Retina (tissue), 1 donor: ENCODE measurements around the gene MYMK.

Source experiments
- DNase-seq: peaks from one replicate; pipeline ENCODE4 v3.0.0-alpha.2; 2016

Gene MYMK

GRCh38 chr9:133534346-133535291 is 9.9 kb upstream of the MYMK start, which contains the start of gene ADAMTSL2:
ADAMTSL2 (plus strand) TSS chr9:133534704; CDS start chr9:133536713, 2,009 bp downstream.
- peak; percentile 80 for DNase-seq

DNA sequence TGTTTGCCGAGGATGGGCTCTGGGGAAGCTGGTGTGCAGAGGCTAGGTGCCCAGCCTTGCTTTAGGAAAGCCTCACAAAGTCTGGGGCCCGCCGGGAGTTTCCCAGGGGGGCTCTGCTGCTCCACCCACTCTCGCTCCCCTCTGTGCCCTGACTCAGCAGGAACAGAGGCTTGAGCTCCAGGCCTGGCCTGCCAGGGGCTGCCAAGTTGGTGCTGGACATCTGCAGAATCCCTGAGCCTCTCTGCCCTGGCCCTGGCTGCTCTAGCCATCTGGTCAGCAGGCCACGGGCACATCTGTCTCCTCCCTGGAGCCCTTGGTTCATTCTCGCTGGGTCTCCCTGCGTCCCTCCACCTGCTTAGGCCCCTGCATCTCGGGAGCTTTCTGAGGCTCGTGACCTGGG is 9.1 kb upstream of the MYMK start:
- DNase-seq, result no peak

DNA sequence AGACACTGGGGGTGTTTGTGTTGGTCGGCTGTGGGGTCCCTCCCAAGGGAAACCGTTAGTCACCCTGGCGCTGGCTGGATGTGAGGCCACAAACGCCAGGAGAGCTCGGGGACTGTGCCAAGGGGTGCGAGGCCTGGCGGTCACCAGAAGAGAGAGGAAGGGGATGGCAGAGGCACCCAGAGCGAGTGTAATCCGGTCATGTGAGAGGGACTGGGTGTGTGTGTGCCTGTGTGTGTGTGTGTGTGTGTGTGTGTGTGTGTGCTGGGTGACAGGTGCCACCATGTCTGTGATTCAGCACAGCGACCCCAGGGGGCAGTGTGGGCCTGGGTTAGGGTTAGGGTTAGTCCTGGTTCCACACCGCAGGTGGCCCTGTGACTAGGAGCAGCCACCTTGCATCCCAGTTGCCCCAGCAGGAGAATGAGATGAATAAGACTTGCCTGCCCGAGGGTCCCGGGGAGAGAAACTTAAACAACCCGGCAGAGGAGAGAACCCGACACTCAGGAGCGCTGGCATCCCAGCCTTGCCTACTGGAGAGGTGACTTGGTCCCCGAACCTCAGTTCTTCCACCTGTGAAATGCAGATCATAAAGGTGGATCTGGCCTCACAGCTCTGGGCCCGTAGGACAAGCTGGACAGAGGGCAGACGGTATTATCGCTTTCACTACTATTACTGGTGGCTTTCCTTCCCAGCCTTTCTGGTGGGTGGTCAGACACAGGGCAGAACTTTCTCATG is 8.3 kb upstream of the MYMK start:
- no peak for DNase-seq

DNA sequence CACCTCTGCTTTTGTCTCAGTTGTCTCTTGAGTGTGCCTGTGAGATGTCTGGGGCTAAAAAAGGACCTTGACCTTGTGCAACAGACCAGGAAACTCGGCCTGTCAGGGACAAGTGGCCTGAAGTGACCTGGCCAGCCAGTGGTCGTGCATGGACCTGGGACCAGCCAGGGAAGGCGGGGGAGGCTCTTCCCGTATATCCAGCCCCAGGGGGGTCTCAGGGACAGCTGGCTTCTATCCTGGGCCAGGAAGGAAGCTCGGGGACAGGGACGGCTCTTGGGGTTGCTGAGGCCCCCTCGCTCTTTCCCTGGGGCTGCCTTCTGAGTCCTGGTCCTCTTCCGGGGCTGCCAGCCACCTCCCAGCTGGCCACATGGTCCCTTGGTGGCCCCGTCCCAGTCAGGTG is 6.5 kb upstream of the MYMK start:
- no peak for DNase-seq

DNA sequence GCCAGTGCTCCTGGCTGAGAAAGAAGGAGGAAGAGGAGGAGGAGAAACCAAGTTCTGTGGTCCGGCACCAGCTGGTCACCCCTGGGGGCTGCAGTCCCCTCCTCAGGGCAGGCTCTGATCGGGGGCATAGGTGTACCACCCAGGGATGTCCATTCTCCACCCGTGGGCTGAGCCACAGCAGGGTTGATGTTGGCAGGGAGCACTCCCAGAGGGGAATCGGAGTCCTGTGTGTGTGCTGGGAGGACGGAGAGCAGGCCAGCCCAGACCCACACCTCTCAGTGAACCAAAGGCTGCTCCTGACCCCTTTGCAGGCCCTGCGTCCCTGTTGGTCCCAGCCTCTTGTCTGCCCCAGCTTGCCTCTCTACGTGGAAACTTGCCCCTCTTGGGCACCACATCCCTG is 5.1 kb upstream of the MYMK start:
- no peak for DNase-seq

GRCh38 chr9:133529457-133529856 is 4.7 kb upstream of the MYMK start:
- DNase-seq, result no peak

GRCh38 chr9:133528876-133529241 is 4.1 kb upstream of the MYMK start:
- no peak for DNase-seq

GRCh38 chr9:133528001-133528875 is 3.5 kb upstream of the MYMK start:
- DNase-seq, result peak; percentile 14

DNA sequence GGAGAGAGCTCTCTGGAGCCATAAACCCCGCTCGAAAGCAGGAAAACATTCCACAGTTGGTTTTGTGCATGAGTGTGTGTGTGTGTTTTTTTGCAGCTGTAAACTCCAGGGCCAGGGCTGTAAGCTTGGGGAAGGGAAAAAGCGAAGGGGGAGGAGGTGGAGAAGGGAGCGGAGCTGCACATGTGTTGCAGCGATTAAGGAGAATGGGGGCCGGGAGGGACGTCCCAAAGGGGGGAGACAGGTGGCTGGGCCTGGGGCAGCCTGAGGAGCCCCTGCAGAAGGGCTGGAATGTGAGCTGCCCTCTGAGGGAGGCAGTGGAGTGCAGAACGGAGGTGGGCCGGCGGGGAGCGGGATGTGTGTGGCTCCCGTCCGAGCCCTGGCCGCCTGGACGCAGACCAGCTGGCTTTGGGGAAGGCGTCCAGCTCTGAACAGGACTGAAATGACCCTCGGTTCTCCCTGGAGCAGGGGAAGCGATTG is 2.7 kb upstream of the MYMK start:
- DNase-seq, result peak; percentile 42

- DNase-seq, result peak; percentile 44
Observed at GRCh38 chr9:133526721-133527321, 2.1 kb upstream of the MYMK start.

DNA sequence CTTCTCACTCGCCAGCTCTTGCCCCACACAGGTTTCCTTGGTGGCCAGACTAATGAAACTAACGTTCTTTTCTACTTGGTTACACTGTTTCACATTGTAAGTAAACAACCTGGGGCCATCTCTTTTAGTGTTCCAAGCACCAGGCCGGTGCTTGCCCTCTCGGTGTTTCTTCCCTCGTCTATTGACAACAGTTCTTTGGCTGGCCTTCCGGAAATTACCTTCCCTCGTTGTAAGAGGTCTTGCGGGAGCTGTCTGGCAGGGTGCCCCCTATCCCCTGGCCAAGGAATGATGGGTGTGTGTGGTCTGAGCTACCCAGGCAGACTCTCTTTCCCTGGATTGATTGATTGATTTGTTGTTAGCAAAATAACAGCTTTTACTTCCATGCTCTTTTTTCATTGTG is 918 bp upstream of the MYMK start:
- peak; percentile 11 for DNase-seq

- DNase-seq, result no peak
Observed at GRCh38 chr9:133524146-133524545, 613 bp downstream of the MYMK start.

GRCh38 chr9:133523106-133523505 is 1.7 kb downstream of the MYMK start:
- no peak for DNase-seq

DNA sequence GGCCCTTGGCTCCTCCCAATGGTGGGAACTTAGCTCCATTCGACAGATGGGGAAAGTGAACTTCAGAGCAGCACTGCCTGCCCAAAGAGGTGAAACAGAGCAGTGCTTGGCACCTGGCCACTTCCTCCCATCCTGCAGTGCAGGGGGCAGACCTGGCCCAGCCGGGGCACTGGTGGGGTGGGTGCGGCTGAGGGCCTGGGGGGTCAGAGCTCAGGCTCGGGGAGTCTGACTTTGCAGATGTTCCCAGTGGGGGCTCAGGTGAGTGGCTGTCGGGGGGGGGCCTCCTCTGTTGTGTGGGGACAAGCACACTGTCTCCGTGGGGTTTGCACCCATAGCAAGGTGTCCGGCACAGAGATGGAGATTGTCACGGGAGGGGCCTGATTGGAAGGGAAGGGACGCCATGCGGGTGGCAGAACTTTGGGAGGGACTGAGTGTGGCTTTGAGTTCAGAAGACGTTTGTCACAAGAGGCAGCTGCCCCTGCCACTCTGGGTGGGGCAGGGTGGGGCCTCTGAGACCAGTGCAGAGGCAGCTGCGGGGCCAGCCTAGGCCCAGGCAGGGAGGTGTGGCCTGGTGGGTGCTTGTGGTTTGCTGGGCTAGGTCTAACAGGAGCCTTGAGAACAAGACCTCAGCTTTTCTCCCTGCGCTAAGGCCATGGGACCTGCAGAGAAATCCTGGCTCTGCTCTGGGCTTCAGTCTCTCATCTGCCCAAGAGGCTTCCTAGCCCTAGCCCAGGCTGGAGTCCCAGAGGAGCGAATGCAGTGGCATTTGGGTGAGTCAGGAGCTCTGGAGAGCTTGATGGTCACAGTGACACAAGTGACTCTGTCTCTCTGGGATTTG is 2.5 kb downstream of the MYMK start:
- no peak for DNase-seq

DNA sequence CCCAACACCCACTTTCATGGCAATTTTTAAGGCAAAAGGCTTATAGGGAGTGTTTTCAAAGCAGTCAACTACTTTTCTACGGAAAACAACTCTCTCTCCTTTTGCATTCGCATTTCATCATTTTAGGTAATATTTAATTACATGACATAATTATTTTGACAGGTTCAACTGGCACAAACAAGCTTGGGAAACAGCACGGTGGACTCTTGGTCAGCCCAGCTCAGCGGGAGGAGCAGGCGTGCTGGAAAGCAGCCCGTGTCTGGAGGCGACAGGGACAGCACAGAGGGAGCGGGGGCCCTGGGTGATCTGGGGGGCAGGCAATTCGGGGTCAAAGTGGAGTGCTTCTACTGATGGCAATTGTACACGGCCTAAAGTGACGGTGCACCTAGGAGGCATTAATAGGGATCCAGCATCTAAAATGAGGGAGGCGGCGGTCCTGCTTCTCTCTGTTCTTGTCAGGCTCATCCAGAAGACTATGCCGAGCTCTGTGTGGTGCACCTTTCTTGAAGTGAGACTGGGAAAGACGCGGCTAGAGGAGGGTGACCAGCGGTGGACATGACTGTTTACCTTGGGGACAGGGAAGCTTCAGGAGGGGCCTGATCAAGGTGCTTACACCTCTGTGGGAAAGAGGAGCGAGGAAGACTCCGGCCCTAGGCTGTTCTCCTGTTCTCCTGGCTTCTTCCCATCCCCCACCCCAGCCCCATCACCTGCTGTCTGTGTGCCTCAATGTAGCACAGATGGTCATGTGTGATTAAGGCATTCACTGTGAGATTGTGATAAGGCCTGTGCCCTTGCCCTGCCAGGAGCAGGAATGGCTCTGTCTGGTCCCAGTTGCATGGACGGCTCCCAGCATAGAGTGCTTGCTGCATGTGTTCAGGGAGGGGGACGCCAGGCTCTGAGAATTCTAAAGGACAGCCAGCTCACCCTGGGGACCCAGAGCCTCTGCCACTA is 3.4 kb downstream of the MYMK start:
- peak; percentile 71 for DNase-seq

GRCh38 chr9:133520121-133520835 is 4.5 kb downstream of the MYMK start:
- no peak for DNase-seq

DNA sequence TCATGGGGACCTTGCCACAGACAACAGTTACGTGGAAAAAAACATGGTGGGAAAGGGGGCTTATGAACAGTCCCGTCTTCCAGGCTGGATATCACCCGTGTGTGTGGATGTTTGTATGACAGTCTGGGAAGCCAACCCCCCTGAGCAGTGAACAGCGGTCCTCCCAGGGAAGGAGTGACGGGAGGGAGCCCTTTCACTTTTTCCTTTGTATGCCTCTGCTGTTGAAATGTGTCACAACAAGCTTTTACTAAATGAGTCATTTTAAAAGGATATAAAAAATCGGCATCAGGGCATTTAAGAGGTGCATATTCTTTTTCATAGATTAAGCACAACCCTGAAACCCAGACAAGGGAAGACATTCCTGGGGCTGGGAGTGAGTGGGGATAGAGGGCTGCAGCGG is 5.1 kb downstream of the MYMK start:
- DNase-seq, result no peak

DNA sequence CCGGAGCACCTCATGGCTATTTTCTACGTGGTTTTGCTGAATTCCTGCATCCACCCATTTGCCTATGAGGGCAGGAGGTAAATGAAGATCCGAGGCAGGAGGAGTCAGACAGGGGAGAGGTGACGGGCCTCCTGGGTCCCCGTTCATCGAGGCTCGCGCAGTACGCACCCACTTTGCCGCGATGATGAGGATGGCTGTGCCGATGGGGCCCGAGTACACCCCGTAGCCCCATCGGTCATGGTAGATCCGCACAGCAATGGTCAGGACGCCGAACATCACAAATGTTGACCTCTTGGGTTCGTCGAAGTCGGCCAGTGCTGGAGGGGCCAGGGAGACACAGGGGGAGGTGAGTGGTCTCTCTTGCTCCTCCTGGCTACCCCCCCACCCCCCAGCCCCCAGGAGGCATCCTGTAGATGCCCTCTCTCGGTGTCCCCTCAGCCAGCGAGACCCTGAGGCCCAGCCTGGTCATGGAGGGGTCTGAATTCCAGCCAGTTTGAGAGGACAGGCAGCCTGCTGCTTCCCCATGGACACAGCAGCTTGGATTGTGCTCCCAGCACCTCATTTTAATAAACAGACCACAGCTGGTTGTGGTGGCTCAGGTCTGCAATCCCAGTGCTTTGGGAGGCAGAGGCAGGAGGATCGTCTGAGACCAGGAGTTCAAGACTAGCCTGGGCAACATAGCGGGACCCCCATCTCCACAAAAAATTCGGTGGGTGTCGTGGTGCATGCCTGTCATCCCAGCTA is 5.9 kb downstream of the MYMK start:
- no peak for DNase-seq

DNA sequence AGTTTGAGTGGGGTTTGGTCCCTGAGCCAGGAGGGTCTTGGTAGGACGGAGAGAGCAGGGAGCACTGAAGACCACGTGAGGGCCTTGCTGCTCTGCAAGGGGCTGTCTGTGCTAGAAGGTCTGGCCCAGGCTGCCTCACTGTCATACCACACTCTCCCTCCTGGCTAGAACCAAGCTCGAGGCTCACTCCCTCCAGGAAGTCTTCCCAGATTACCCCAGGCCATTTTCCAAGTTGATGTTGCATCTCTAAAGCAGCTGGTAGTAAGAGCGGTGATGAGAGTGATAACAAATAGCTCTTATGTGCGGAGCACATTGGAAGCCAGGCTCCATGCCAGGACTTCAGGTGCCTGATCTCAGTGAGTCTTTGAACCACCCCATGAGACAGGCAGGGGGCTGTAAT is 6.6 kb downstream of the MYMK start:
- no peak for DNase-seq
